Measurements from ENCODE around the gene C16orf96.

GRCh38 chr16:4532238-4532637, 23.9 kb upstream of the C16orf96 start:
- TF ChIP-seq CTCF (IDR thresholded peaks at IDR 0.05): no peak
- no peak for TF ChIP-seq POLR2A (IDR thresholded peaks at IDR 0.05)

All from body of pancreas (tissue), 4 donors.